ENCODE data around the gene DMBX1.
A peak's percentile ranks its signal among the peaks of the same experiment; 100 is the strongest.

The DMBX1 gene

GRCh38 chr1:46489638-46490405 is at the start of gene DMBX1:
Gene DMBX1, plus strand, starts transcription at chr1:46489836. Its CDS starts 17,175 bp downstream, at chr1:46507011.
- DNase-seq: peak; percentile 26

DNA sequence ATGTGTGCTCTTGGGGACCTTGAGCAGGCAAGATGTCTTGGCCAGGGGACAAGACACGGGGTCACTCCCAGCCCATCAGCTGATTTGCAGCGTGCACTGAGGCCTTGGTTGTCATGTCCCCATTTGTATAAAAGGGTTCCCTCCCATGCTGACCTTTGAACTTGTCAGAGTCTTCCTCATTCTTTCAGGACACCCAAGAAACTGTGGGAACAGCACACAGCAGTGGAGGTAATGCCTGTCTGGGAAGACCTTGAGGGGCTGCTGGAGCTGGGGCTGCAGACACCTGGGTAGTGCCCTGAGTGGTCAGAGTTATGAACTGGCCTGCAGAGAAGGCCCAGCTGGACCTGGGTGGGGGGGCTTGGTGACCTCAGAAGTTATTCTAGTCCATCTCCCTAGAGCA is 49.2 kb upstream of the DMBX1 start:
- no peak for DNase-seq

DNA sequence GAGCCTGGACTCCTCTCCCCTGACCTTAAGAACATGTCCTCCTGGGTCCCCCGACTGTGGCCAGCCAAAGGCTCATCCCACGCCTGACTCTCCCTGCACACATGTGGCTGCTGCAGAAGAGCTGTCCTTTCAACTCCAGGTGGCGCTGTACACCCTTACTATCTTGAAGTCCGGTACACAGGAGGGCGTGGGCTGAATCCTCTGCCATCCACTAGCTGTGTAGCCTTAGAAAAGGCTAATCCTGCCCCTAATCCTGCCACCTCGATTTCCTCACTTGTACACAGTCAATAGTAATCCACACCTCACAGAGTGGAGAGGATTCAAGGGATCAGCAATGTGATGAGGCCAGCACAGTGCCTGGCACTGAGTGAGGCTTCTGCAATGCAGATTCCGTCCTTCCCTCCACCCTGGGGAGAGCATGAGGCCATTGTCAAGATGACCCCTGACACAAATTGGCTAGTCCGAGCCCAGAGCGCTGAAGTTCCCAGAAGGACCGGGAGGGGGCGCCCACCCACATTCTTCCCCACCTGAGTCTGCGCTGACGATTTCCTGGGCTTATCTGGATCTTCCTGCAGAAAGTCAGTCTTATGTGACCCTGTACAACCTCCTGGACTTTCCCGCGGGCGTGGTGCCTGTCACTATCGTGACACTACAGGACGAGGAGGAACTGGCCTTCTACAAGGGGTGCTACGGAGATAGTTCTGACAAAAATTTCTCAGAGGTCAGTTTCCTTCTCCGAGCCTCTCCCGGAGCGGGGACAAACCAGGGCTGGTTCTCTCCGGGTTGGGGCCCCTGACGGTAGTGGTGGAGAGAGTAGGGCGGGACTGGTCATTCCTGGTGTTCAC is 47.1 kb upstream of the DMBX1 start:
- peak; percentile 72 for DNase-seq

DNA sequence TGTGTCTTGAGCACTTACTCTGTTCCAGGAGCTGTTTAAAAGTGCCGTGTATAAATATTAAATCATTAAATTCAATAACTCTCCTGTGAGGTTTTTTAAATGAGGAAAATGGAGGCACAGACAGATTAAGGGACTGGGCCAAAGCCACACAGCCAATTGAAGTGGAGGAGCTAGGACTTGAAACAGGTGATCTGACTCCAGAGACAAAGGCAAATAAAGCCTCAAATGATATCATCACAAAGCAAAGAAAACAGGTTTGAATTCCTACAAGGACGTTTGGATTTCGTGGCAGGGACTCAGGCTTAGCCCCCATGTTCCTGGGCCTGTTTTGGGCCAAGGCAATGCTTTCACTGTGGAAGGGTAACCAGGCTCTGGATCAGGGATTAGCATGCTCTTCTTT is 45.2 kb upstream of the DMBX1 start:
- DNase-seq: no peak

GRCh38 chr1:46445773-46446256 is 43.8 kb upstream of the DMBX1 start:
- DNase-seq: no peak

DNA sequence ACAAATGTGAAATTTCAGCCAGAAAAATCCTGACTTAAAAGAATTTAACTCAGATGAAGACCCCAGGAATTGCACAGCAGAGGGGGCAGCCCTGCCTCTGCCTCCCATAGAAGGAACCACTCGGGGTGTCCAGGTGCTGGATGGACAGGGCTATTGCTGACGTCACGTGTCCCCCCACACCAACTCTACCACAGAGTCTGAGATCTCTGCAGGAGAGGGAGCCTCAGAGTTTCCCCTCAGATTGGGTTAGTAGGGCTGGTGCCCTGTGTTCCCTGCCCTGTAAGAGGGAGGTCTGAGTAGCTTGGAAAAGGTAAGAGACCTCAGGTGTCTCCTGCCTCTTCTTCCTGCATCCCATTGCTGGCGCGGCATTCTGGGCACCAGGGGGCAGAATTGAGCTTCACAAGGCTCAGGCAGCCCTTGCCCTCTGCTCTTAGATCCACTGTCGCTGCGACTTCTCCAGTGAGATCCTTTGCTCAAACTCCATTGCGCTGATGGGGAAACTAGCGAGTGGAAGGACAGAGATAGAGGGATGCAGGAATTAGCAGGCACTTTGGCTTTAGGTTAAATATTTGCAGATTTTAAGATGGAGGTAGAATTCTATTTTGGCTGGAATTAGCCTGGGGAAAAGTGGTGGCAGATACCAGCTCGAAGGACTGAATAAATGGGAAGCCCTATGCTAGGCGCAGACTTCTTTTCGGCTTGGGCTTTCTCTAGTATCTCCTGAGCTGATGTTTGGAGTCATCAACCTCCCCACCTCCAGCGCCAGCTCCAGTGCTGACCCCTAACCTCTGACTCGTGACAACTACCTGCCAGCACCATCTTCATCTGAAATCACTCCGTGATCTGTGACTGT is 42.8 kb upstream of the DMBX1 start:
- DNase-seq: peak; percentile 82

- no peak for DNase-seq
Measured at GRCh38 chr1:46447499-46448108, 42.0 kb upstream of the DMBX1 start.

DNA sequence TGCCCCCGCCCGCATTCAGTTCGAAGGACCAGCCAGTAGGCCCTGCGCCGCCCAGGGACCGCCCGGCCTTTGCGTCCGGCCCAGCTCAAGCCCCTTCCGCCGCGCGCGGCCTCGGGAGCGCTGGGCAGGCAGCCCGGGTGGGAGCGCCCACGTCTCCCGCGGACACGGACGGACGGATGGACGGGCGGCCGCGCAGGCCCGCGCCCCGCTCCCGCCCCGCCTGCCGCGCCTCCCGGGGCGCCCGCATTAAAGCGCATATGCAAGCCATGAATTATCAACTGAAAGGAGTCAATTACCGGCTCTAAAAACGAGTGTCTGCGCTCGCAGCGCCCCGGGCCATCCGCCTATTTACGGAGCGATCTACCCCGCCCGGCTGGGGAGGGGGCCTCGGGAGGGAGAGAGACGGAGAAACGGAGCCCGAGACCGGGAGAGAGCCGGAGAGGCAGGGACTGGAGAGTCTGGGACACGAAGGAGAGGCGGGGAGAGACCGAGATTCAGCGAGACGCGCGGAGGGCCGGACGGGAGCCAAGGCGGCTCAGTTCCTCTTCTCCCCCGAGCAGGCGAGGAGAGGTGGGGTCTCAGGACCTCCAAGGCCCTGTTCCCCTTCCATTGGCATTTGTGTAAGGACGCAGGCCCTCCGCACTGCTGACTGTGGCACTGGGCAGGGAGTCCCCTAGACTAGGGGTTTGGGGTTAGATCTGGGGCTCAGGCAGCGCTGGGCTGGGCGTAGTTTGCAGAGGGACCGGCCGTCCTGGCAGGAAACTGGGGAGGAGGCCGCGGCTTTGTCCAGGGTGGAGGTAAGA is 41.3 kb upstream of the DMBX1 start:
- DNase-seq: no peak

DNA sequence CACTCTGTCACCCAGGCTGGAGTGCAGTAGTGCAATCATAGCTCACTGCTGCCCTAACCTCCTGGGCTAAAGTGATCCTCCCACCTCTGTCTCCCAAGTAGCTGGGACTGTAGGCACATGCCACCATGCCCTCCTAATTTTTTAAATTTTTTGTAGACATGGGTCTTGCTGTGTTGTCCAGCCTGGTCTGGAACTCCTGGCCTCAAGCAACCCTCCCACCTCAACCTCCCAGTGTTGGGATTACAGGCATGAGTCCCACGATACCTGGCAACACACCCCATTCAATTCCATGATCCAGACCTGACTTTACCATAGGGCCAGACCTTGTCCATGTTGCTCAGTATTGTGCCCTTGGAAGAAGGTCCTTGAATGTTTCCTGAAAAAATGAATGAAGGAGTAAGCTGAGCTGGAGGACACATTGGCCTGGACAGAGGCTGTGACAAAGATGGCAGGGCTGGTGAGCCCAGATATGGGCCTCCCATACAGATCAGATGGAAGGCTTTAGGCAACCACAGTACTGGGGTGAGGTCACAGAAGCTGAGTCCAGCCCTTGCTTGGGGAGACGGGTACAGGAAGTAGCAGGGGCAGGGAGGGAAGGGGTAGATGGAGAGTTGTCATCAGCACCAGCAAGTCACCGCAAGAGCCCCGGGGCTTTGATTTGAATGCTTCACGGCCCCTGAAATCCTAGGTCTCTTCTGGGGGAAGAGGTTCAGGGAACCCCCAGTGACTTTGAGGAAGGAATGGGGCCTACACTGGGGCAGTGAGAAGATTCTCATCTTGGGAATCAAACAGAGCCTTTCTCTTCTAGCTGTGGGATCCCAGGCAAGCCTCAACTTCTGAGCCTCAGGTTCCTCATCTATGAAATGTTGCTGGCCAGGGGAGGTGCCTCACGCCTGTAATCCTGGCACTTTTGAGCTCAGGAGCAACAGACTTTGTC is 40.1 kb upstream of the DMBX1 start:
- DNase-seq: no peak

DNA sequence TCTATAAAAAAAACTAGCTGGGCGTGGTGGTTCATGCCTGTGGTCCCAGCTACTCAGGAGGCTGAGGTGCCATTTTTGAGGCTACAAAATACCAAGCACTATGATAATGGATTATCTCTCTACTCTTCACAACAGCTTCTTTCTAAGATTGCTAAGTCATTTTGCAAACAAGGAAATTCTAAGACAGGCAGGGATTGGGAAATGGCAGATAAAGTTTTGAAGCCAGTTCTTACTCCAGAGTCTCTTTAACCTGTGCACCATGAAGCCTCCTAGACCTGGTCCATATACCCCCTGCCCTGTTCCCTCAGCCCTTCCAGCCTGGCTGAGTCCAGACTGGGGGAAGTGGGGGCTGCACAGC is 39.5 kb upstream of the DMBX1 start:
- no peak for DNase-seq

- no peak for DNase-seq
Measured at GRCh38 chr1:46451948-46452930, 37.4 kb upstream of the DMBX1 start.

DNA sequence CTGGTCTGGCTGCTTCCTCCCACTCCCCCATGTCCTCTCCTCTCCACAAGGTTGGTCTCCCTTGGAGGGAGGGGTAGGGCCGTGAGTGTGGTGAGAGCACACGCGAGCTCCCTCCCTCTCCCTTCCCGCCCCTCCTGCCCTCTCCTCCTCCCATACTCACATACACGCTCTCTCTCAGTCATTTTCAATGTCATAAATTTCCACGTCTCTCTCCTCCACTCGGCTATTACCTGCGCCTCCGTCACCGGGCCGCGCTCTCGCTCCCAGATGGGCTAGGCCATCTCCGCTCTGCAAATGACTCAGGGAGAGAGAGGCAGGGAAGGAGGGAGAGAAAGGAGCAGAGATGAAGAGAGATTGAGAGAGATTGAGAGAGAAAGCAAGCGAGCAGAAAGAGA is 36.7 kb upstream of the DMBX1 start:
- DNase-seq: no peak

DNA sequence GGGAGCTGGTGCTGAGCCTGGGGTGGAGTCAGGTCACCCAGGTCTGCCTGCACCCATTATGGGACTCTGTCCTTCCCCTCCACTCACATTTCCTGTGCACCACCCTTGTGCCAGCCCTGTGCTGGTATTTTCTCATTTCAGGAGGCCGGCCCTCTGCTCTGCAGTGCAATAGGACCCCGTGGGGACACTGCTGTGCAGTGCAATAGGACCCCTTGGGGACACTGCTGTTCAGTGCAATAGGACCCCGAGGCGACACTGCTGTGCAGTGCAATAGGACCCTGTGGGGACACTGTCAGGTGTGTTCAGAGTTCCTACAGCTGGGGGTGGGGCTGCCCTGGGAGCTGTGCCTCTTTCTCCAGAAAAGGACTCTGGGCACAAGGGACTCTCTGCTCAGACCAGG is 36.2 kb upstream of the DMBX1 start:
- DNase-seq: no peak

GRCh38 chr1:46455951-46456350 is 33.7 kb upstream of the DMBX1 start:
- DNase-seq: no peak

- DNase-seq: no peak
Measured at GRCh38 chr1:46456411-46456963, 33.1 kb upstream of the DMBX1 start.

- no peak for DNase-seq
Measured at GRCh38 chr1:46457178-46457577, 32.5 kb upstream of the DMBX1 start.

GRCh38 chr1:46458190-46458589 is 31.4 kb upstream of the DMBX1 start:
- DNase-seq: no peak

DNA sequence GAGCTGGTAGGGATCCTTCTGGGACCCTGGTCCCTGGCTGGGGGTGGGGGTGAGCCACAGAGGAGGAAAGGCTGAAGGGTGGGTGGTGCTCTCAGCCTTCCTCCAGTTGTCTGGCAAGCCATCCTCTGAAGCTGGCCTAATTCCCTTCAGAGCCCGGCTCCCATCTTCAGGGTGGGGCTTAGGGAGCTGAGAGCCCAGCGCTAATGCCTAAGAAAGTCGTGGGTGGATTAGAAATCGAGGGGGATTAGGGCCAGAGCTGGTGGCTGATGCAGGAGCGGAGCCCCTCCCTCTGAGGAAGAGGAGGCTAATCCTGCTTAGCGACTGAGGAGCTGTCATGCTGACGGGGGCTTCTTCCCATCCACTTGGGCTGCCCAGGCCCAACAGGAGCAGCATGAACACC is 30.8 kb upstream of the DMBX1 start:
- DNase-seq: no peak

- no peak for DNase-seq
Measured at GRCh38 chr1:46459315-46459714, 30.3 kb upstream of the DMBX1 start.

Measured in stimulated activated CD4-positive, alpha-beta T cell treated with anti-CD3 and anti-CD28 coated beads, Interleukin-4, amount 100 ng/mL, for 1 hour (primary cell).